ENCODE data around the gene AGRP.

GRCh38 chr16:67470359-67470758, 13.0 kb downstream of the AGRP start:
- TF ChIP-seq CTCF (IDR thresholded peaks at IDR 0.05) (no peak), POLR2A (IDR thresholded peaks at IDR 0.05) (no peak)
